DMS 273 (cell line): Measurements from ENCODE around the gene TMPRSS5.

ENCODE experiments used
- DNase-seq: peaks from one replicate; lab custom pipeline; 2025; ENCODE audit not compliant: unreplicated experiment; lab: John Stamatoyannopoulos, UW

Gene TMPRSS5

GRCh38 chr11:113670149-113670830 is 35.8 kb downstream of the TMPRSS5 start:
- no peak for DNase-seq

DNA sequence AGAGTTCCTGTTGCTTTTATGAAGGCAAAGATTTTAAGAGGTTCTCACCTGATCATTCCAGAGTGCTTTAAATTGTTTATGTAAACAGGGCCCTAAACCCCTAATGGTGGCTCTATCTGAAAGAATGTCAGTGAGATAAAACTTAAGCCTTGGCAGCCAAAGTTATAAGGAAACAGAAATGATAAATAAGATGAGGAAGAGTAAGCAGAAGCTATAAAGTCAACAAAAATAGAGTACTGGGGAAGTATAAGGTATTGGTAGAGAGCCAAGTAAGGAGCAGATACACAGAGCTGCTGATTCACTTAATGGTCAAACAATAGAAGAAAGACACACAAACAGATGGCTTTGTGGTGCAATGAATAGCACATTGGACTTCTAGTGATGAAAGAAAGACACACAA is 37.9 kb downstream of the TMPRSS5 start:
- no peak for DNase-seq

GRCh38 chr11:113667801-113668200 is 38.3 kb downstream of the TMPRSS5 start:
- DNase-seq, result no peak

DNA sequence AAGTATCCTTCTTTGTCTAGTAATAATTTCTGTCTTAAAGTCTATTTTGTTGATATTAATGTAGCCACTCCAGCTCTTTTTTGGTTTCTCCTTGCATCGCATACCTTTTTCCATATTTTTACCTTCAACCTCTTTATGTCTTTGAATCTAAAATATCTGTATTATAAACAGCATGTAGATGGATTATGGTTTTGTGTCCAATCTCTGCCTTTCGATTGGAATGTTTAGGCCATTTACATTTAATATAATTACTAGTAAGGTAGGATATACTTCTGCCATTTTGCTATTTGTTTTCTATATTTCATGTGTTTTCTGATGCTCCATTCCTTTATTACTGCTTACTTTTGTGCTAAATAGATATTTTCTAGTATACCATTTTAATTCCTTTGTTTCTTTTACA is 39.5 kb downstream of the TMPRSS5 start:
- no peak for DNase-seq

GRCh38 chr11:113664981-113665710 is 41.0 kb downstream of the TMPRSS5 start:
- peak; percentile 8 for DNase-seq

GRCh38 chr11:113664069-113664980 is 41.8 kb downstream of the TMPRSS5 start:
- peak; percentile 67 for DNase-seq

DNA sequence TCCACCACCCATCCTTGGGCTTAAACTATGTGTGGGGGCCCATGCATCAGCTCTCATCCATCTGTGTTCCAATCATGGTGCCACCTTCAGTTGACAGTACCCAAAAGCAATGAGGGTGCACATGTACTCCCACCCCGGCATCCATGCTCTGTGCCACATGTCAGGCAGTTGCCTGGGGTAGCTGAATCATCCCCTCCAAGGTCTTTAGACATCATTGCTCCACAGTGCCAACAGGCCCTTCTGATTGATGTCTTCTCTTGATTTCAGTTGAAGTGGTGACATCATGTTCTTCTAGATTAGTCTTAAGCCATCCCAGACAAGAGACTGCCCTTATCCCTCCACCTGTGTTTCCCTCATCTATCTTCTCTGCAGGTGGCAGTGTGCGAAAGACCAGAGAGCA is 42.5 kb downstream of the TMPRSS5 start:
- peak; percentile 13 for DNase-seq

DNA sequence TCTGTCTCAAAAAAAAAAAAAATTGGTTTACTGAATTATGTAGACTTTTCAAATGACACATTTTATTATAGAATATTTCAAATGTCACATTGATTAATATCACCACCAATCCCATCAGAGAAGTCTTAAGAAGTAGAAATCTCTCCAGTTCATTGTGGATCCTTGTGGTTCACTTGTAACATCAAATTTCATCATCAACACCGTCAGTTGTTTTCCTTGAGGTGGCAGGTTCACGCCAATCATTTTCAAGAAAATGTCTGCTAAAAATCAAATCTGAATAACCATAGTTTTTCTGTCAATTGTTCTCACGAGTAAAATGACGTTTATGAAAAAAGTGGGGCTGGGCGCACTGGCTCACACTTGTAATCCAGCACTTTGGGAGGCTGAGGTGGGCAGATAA is 50.3 kb downstream of the TMPRSS5 start:
- DNase-seq, result no peak

DNA sequence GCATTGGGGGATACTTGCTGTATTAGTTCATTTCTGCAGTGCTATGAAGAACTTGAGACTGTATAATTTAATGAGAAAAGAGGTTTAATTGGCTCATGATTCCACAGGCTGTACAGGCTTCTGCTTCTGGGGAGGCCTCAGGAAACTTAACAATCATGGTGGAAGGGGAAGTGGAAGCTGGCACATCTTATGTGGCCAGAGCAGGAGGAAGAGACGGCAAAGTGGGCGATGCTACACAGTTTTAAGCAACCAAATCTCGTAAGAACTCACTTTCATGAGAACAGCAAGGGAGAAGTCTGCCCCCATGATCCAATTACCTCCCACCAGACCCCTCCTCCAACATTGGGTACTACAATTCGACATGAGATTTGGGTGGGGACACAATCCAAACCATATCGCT is 55.1 kb downstream of the TMPRSS5 start:
- no peak for DNase-seq

GRCh38 chr11:113649311-113649710 is 56.8 kb downstream of the TMPRSS5 start:
- no peak for DNase-seq

DNA sequence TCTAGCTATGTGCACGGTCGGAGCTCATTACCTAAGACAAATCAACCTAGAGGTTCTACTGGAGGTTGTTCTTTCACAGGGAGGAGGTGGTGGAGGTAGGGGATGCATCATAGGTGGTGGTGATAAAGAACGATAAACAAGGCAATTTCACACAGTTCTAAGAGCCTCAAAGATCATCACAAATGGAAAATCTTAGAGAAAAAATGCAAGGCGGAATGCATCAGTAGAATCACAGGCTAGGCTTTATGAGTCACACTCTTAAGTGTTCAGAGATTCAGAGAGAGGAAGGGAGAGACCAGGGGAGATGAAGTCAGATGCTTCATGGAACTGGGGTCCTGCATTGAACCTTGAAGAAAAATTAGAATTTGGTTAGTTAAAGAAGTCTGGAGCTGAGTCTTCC is 58.3 kb downstream of the TMPRSS5 start:
- DNase-seq, result no peak

- no peak for DNase-seq
These were observed 59.0 kb downstream of the TMPRSS5 start for GRCh38 chr11:113647108-113647507.

DNA sequence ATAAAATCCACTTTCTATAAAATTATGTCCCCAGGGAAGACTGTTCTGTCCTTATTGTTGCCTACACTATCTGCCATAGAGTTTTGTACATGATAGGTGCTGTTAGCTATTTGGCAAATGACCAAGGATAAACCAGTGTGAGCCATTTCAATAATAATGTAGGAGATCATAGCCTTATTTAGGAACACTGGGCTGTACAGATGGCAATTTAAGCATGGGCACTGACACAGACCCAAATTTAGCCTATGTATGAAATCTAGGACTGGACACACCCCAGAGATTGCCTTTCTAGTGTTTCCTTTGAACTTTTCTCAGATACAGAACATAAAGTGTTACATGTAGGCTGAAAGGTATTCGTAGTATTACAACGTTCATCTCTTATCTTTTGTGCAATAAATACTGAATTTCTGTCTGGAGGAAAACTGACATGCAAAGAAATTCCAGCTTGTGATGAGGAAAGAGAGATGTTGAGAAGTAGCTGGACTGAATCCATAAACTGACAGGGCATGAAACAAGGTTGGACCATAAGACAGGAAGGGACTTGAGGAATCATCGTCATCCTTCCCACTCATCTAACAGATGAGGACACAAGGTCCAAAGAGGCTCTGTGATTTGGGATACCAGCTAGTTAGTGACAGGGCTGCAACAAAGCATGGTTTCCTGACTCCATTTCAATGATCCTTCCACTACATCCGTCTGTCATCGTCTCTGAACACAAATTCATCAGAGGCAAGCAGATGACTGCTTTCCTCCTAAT is 60.3 kb downstream of the TMPRSS5 start:
- DNase-seq, result no peak

- DNase-seq, result no peak
These were observed 61.5 kb downstream of the TMPRSS5 start for GRCh38 chr11:113644605-113645004.

GRCh38 chr11:113643701-113644100 is 62.4 kb downstream of the TMPRSS5 start:
- no peak for DNase-seq

GRCh38 chr11:113643006-113643585 is 63.0 kb downstream of the TMPRSS5 start:
- no peak for DNase-seq

- no peak for DNase-seq
These were observed 64.0 kb downstream of the TMPRSS5 start for GRCh38 chr11:113642090-113642489.

DNA sequence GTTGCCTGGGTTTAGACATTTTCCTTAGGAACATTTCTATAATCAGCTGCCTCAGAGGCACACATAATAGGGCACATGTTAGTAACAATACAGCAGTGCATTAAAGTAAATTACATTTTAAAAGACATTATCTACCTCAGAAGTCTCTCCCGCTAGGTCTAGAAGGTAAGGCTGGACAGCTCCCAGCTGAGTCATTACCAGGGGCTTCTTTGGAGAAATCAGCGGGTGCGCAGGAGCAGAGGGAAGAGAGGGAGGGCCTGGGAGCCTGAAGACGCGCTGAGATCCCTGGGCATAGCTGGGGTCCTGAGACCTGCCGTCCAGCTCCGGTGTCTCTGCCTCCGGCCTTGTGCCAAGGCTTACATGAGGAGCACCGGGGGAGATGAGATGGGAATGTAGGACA is 67.7 kb downstream of the TMPRSS5 start:
- no peak for DNase-seq

GRCh38 chr11:113637636-113638035 is 68.5 kb downstream of the TMPRSS5 start:
- peak; percentile 4 for DNase-seq
